ENCODE data around the gene NAALADL1. TPM values are rescaled to one million over a fixed set of nuclear protein-coding genes. Genes with fewer than 3 reads are reported as not detected.

NAALADL1 gene
- total RNA-seq, 1 donor from 2014 or later: 56.8 TPM

- no peak for TF ChIP-seq CTCF (IDR thresholded peaks at IDR 0.05)
- intact Hi-C loops (cut with DNase I): no loop called here
- H3K27ac ChIP-seq: no peak overlapping the region
- no peak overlapping the region for H3K4me3 ChIP-seq
- H3K27me3 ChIP-seq: no peaks in the 10 kb centered on the region
- no peaks in the 10 kb centered on the region for H3K9me3 ChIP-seq
- H3K4me1 ChIP-seq: no peaks in the 10 kb centered on the region
- H3K36me3 ChIP-seq: no peaks in the 10 kb centered on the region
- no peak for DNase-seq (ENCODE audit: low spot score in 2 of 2)
Measured at GRCh38 chr11:65060913-65061408, 2.6 kb upstream of the NAALADL1 start.

GRCh38 chr11:65059959-65060824 lies 1.8 kb upstream of the NAALADL1 start:
- Histone ChIP-seq H3K36me3 (no peaks in the 10 kb centered on the region), H3K27me3 (no peaks in the 10 kb centered on the region), H3K27ac (no peak overlapping the region), H3K9me3 (no peaks in the 10 kb centered on the region), H3K4me1 (no peaks in the 10 kb centered on the region), H3K4me3 (no peak overlapping the region)
- no peak for TF ChIP-seq CTCF (IDR thresholded peaks at IDR 0.05)
- no peak for DNase-seq (ENCODE audit: low spot score in 2 of 2)
- intact Hi-C loops (cut with DNase I): no loop called here

- Histone ChIP-seq H3K9me3 (no peaks in the 10 kb centered on the region), H3K36me3 (no peaks in the 10 kb centered on the region), H3K4me3 (no peak overlapping the region), H3K27me3 (no peaks in the 10 kb centered on the region), H3K4me1 (no peaks in the 10 kb centered on the region), H3K27ac (no peak overlapping the region)
- TF ChIP-seq CTCF (IDR thresholded peaks at IDR 0.05): no peak
- no peak for DNase-seq (ENCODE audit: low spot score in 2 of 2)
- intact Hi-C loops (cut with DNase I): no loop called here
Measured at GRCh38 chr11:65059523-65059922, 1.2 kb upstream of the NAALADL1 start.

GRCh38 chr11:65058012-65058411 lies 341 bp downstream of the NAALADL1 start:
- no peaks in the 10 kb centered on the region for H3K27me3 ChIP-seq
- no peak overlapping the region for H3K27ac ChIP-seq
- no peak for TF ChIP-seq CTCF (IDR thresholded peaks at IDR 0.05)
- H3K36me3 ChIP-seq: no peaks in the 10 kb centered on the region
- H3K4me3 ChIP-seq: no peak overlapping the region
- H3K4me1 ChIP-seq: no peaks in the 10 kb centered on the region
- H3K9me3 ChIP-seq: no peaks in the 10 kb centered on the region
- DNase-seq (ENCODE audit: low spot score in 2 of 2): no peak
- intact Hi-C loops (cut with DNase I): no loop called here

- no peak for DNase-seq (ENCODE audit: low spot score in 2 of 2)
- Histone ChIP-seq H3K4me1 (no peaks in the 10 kb centered on the region), H3K4me3 (no peak overlapping the region), H3K36me3 (no peaks in the 10 kb centered on the region), H3K27ac (no peak overlapping the region), H3K27me3 (no peaks in the 10 kb centered on the region), H3K9me3 (no peaks in the 10 kb centered on the region)
- TF ChIP-seq CTCF (IDR thresholded peaks at IDR 0.05): no peak
- intact Hi-C loops (cut with DNase I): no loop called here
Measured at GRCh38 chr11:65057526-65057925, 827 bp downstream of the NAALADL1 start.

Data from ascending aorta (tissue), 2 donors.